Ishikawa (cell line): ENCODE measurements around the gene BANF2.

Experiments
- RAD21 ChIP-seq: IDR thresholded peaks from 2 replicates; pipeline ENCODE4 v1.6.1; 2012; ENCODE audit warnings: low read depth
- TF ChIP-seq, protein P1 (sequence below): IDR thresholded peaks from 2 replicates; pipeline ENCODE4 v1.6.1; 2012
- TF ChIP-seq, protein P2 (sequence below): IDR thresholded peaks from 2 replicates; pipeline ENCODE4 v1.6.1; 2012

DNA sequence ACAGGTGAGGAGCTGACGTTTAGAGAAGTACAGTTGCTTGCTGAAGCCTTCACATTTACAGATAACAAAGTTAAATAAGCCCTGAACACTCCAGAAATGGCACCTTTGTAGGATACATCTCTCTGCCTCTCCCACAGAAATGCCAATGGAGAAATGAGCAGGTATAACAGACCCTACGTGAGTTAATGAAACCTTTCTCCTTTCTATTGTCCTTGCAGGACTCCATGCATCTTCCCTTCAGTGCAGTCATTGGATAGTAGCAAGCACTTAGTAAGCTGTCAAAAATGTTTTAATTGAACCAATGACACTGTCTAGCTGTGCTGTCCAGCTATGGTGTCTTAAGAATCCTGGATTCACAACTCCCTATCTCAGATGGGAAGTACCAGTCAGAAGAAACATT, 9.6 kb upstream of the BANF2 start:
- TF ChIP-seq, protein P1, sequence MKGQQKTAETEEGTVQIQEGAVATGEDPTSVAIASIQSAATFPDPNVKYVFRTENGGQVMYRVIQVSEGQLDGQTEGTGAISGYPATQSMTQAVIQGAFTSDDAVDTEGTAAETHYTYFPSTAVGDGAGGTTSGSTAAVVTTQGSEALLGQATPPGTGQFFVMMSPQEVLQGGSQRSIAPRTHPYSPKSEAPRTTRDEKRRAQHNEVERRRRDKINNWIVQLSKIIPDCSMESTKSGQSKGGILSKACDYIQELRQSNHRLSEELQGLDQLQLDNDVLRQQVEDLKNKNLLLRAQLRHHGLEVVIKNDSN: no peak
- TF ChIP-seq RAD21: no peak
- TF ChIP-seq, protein P2, sequence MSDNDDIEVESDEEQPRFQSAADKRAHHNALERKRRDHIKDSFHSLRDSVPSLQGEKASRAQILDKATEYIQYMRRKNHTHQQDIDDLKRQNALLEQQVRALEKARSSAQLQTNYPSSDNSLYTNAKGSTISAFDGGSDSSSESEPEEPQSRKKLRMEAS: no peak
